Rectal smooth muscle tissue (tissue), 1 donor: ENCODE data around the gene KNCN.

Source experiments
- H3K27ac ChIP-seq: one replicate; pipeline ENCODE4 v1.7.0; 2013; ENCODE audit warnings: low read depth, low read length, inconsistent platforms
- H3K27me3 ChIP-seq: one replicate; pipeline ENCODE4 v1.7.0; 2013; ENCODE audit warnings: low read length; ENCODE audit not compliant: control insufficient read depth, insufficient read depth
- H3K36me3 ChIP-seq: one replicate; pipeline ENCODE4 v1.7.0; 2013; ENCODE audit warnings: low read length; ENCODE audit not compliant: control insufficient read depth, insufficient read depth
- H3K4me1 ChIP-seq: one replicate; pipeline ENCODE4 v1.7.0; 2013; ENCODE audit warnings: low read length; ENCODE audit not compliant: control insufficient read depth, insufficient read depth
- H3K4me3 ChIP-seq: one replicate; pipeline ENCODE4 v1.7.0; 2013; ENCODE audit warnings: low read length
- H3K9ac ChIP-seq: one replicate; pipeline ENCODE4 v1.7.0; 2013; ENCODE audit warnings: low read length

The KNCN gene

GRCh38 chr1:46547481-46548383 lies 3.7 kb downstream of the KNCN start:
- no peak overlapping the region for H3K4me3 ChIP-seq
- H3K27ac ChIP-seq = no peak overlapping the region
- H3K4me1 ChIP-seq = no peaks in the 10 kb centered on the region
- peaks cover 15% of the 10 kb centered on the region for H3K27me3 ChIP-seq
- H3K9ac ChIP-seq = no peak overlapping the region
- H3K36me3 ChIP-seq = no peaks in the 10 kb centered on the region

GRCh38 chr1:46546210-46546609 lies 5.2 kb downstream of the KNCN start:
- Histone ChIP-seq H3K4me3 (no peak overlapping the region), H3K27me3 (peaks cover 15% of the 10 kb centered on the region), H3K27ac (no peak overlapping the region), H3K36me3 (no peaks in the 10 kb centered on the region), H3K4me1 (no peaks in the 10 kb centered on the region), H3K9ac (no peak overlapping the region)

GRCh38 chr1:46545784-46546183 lies 5.7 kb downstream of the KNCN start:
- Histone ChIP-seq H3K9ac (no peak overlapping the region), H3K4me3 (no peak overlapping the region), H3K27ac (no peak overlapping the region), H3K36me3 (no peaks in the 10 kb centered on the region), H3K4me1 (no peaks in the 10 kb centered on the region), H3K27me3 (peaks cover 15% of the 10 kb centered on the region)

- Histone ChIP-seq H3K36me3 (no peaks in the 10 kb centered on the region), H3K27me3 (peaks cover 15% of the 10 kb centered on the region), H3K4me3 (no peak overlapping the region), H3K4me1 (no peaks in the 10 kb centered on the region), H3K27ac (no peak overlapping the region), H3K9ac (no peak overlapping the region)
Observed at GRCh38 chr1:46544561-46545240, 6.7 kb downstream of the KNCN start.

- H3K4me1 ChIP-seq = no peaks in the 10 kb centered on the region
- no peak overlapping the region for H3K9ac ChIP-seq
- no peaks in the 10 kb centered on the region for H3K36me3 ChIP-seq
- H3K27me3 ChIP-seq = peaks cover 15% of the 10 kb centered on the region
- H3K27ac ChIP-seq = no peak overlapping the region
- no peak overlapping the region for H3K4me3 ChIP-seq
Observed at GRCh38 chr1:46543761-46544560, 7.5 kb downstream of the KNCN start.

GRCh38 chr1:46543382-46543760 lies 8.1 kb downstream of the KNCN start:
- Histone ChIP-seq H3K27me3 (peaks cover 15% of the 10 kb centered on the region), H3K36me3 (no peaks in the 10 kb centered on the region), H3K27ac (no peak overlapping the region), H3K9ac (no peak overlapping the region), H3K4me1 (no peaks in the 10 kb centered on the region), H3K4me3 (no peak overlapping the region)

- Histone ChIP-seq H3K4me3 (no peak overlapping the region), H3K27me3 (peaks cover 15% of the 10 kb centered on the region), H3K4me1 (no peaks in the 10 kb centered on the region)
Observed at GRCh38 chr1:46539972-46540371, 11.5 kb downstream of the KNCN start.

DNA sequence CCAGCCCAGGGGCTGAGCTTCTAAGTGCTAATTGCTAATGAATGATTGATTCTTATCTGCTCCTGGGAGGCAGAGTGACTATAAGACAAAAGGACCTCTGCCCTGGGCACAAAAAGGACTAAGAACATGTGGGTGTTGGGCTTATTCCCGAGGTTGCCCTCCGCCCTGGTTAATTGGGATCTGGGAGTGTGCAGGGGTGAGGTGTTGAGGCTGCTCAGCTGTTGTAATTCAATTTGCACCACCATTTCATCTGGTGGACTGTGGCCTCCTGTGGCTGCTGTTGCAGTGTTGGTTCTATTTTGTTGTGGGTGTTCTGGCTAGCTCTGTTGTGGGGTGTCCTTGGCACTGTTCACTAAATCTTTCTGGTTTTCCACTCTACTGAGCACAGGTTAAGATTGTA lies 13.3 kb downstream of the KNCN start:
- Histone ChIP-seq H3K4me1 (peaks cover 3% of the 10 kb centered on the region), H3K27me3 (peaks cover under 1% of the 10 kb centered on the region), H3K27ac (no peak overlapping the region), H3K36me3 (no peaks in the 10 kb centered on the region), H3K4me3 (no peak overlapping the region), H3K9ac (no peak overlapping the region)

More at GRCh38 chr1:46539972-46540371, 11.5 kb downstream of the KNCN start:
- no peaks in the 10 kb centered on the region for H3K36me3 ChIP-seq
- no peak overlapping the region for H3K27ac ChIP-seq
- no peak overlapping the region for H3K9ac ChIP-seq

DNA sequence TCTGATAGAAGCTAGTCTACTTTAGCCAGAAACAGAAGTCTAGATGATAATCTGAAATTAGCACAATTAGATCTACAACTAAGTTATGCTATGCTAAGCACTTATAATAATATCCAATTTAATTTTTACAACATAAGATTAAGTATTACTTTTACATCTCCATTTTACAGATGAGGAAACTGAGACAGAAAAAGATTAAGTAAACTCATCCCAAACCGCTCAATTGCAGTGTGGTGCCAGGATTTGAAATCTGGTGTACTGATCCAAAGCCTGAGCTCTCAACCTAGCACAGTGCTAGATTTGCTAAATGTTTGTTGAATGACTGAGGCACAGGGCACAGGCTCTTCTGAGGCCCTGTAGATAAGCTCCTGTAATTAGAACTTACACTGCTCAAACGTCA lies 13.8 kb downstream of the KNCN start:
- H3K4me1 ChIP-seq = peaks cover 3% of the 10 kb centered on the region
- no peaks in the 10 kb centered on the region for H3K36me3 ChIP-seq
- no peaks in the 10 kb centered on the region for H3K27me3 ChIP-seq
- no peak overlapping the region for H3K9ac ChIP-seq
- H3K27ac ChIP-seq = no peak overlapping the region
- no peak overlapping the region for H3K4me3 ChIP-seq

- Histone ChIP-seq H3K36me3 (no peaks in the 10 kb centered on the region), H3K4me3 (no peak overlapping the region), H3K27me3 (no peaks in the 10 kb centered on the region), H3K9ac (no peak overlapping the region), H3K27ac (no peak overlapping the region), H3K4me1 (peaks cover 3% of the 10 kb centered on the region)
Observed at GRCh38 chr1:46536527-46536926, 14.9 kb downstream of the KNCN start.

- Histone ChIP-seq H3K4me3 (no peak overlapping the region), H3K9ac (no peak overlapping the region)
Observed at GRCh38 chr1:46535063-46535462, 16.4 kb downstream of the KNCN start.

DNA sequence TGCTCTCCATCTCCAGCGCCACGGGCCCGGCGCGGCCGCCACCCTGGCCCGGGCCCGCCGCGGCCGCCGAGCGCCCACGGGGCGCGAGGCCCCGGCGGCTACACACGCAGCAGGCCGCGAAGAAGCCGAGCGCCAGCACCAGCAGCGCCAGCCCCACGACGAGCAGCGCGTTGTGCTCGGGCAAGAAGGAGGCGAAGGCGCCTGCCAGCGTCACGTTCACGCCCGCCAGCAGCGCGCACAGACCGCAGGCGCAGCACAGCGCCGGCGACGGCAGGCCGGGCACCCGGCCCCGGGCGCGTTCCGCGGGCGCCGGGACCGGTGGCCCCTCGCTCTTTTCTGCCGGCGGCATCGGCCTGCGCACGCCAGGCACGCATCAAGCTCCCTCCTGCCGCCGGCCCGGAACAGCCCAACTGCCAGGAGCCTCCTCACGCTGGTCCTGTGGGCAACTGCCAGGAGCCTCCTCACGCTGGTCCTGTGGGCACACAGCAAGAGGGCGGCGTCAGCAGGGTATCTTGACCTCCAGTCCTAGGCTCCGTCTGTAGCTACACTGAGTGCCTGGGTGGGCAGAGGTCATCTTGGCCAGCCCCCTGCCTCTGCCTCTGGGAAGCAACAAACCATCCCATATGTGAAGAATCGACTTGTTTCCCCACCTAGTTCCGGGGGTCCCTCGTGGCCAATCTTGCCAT lies 18.1 kb downstream of the KNCN start:
- peak overlapping the region; percentile 61 for H3K4me3 ChIP-seq
- H3K27me3 ChIP-seq = peaks cover 6% of the 10 kb centered on the region
- H3K36me3 ChIP-seq = no peaks in the 10 kb centered on the region
- peaks cover 3% of the 10 kb centered on the region for H3K4me1 ChIP-seq
- H3K9ac ChIP-seq = peak overlapping the region; percentile 27
- peak overlapping the region; percentile 70 for H3K27ac ChIP-seq

More at GRCh38 chr1:46535063-46535462, 16.4 kb downstream of the KNCN start:
- Histone ChIP-seq H3K27me3 (peaks cover 6% of the 10 kb centered on the region), H3K27ac (no peak overlapping the region), H3K36me3 (no peaks in the 10 kb centered on the region), H3K4me1 (peaks cover 3% of the 10 kb centered on the region)
